Stimulated activated naive CD8-positive, alpha-beta T cell treated with anti-CD3 and anti-CD28 coated beads, Interleukin-15, amount 100 ng/mL, for 72 hours (primary cell): ENCODE measurements around the gene MIEN1.
"Not testable (repeated sequence)": the region's sequence is repeated elsewhere in the genome, so short reads cannot be mapped to it uniquely, and the experiment has no call there.

ENCODE experiments used
- ATAC-seq: fragments of 150-1000 bp; cut with Tn5 transposase; 2 replicates; pipeline ENCODE4 v1.10.0; 2021; ENCODE audit warnings: mild to moderate bottlenecking, moderate library complexity
- DNase-seq, 2 donors: peaks; one replicate each; pipeline ENCODE4 v3.0.0; 2021 to 2022
- H3K27ac Mint-ChIP-seq, 2 donors: one replicate each; pipeline ENCODE4 v1.8.0; 2022; ENCODE audit warnings: mild to moderate bottlenecking in 2 of 2, mixed read lengths in 2 of 2, moderate library complexity in 2 of 2
- H3K27me3 Mint-ChIP-seq: one replicate; pipeline ENCODE4 v1.8.0; 2022; ENCODE audit warnings: mixed read lengths
- H3K4me1 Mint-ChIP-seq: one replicate; pipeline ENCODE4 v1.8.0; 2022; ENCODE audit warnings: mild to moderate bottlenecking, mixed read lengths
- H3K4me3 Mint-ChIP-seq, 2 donors: one replicate each; pipeline ENCODE4 v1.8.0; 2022; ENCODE audit warnings: mild to moderate bottlenecking in 2 of 2, mixed read lengths in 2 of 2, moderate library complexity in 1 of 2
- H3K9me3 Mint-ChIP-seq, 2 donors: one replicate each; pipeline ENCODE4 v1.8.0; 2022; ENCODE audit warnings: mixed read lengths in 2 of 2

The MIEN1 gene

GRCh38 chr17:39716073-39716818, 14.1 kb downstream of the MIEN1 start:
- DNase-seq (no peak), ATAC-seq (no peak)
- H3K27ac Mint-ChIP-seq = peak overlapping the region in 1 of 2 donors; percentile 42
- no peaks in the 10 kb centered on the region for H3K27me3 Mint-ChIP-seq
- H3K4me3 Mint-ChIP-seq = no peak overlapping the region
- no peaks in the 10 kb centered on the region for H3K9me3 Mint-ChIP-seq
- no peaks in the 10 kb centered on the region for H3K4me1 Mint-ChIP-seq

DNA sequence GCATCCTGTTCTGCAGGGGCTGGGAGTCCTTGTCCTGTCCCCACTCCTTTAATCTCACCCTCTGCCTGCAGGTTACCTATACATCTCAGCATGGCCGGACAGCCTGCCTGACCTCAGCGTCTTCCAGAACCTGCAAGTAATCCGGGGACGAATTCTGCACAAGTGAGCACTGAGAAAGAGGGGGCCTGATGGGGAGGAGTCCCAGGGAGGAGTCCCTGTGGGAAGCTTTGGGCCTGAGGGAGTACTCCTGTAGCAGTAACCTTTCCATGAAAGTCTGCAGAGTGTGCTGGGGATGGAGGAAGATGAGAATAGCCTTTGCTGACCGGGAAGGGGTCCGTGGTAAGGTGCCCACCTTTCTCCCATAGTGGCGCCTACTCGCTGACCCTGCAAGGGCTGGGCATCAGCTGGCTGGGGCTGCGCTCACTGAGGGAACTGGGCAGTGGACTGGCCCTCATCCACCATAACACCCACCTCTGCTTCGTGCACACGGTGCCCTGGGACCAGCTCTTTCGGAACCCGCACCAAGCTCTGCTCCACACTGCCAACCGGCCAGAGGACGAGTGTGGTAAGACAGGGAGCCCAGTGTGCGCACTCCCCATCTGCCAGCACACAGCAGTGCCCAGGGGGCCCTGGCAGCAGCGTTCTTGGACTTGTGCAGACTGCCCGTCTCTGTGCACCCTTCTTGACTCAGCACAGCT, 14.8 kb downstream of the MIEN1 start:
- no peak for DNase-seq
- H3K4me1 Mint-ChIP-seq = no peaks in the 10 kb centered on the region
- H3K4me3 Mint-ChIP-seq = no peak overlapping the region
- no peaks in the 10 kb centered on the region for H3K27me3 Mint-ChIP-seq
- no peak overlapping the region for H3K27ac Mint-ChIP-seq
- no peaks in the 10 kb centered on the region for H3K9me3 Mint-ChIP-seq
- no peak for ATAC-seq

GRCh38 chr17:39714234-39714633, 16.1 kb downstream of the MIEN1 start:
- Mint-ChIP-seq H3K4me1 (no peaks in the 10 kb centered on the region), H3K27me3 (no peaks in the 10 kb centered on the region), H3K4me3 (no peak overlapping the region), H3K27ac (no peak overlapping the region), H3K9me3 (no peaks in the 10 kb centered on the region)
- DNase-seq = no peak
- ATAC-seq = no peak

DNA sequence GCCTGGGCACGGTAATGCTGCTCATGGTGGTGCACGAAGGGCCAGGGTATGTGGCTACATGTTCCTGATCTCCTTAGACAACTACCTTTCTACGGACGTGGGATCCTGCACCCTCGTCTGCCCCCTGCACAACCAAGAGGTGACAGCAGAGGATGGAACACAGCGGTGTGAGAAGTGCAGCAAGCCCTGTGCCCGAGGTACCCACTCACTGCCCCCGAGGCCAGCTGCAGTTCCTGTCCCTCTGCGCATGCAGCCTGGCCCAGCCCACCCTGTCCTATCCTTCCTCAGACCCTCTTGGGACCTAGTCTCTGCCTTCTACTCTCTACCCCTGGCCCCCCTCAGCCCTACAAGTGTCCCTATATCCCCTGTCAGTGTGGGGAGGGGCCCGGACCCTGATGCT, 18.5 kb downstream of the MIEN1 start:
- DNase-seq (no peak), ATAC-seq (no peak)
- H3K27me3 Mint-ChIP-seq = no peaks in the 10 kb centered on the region
- H3K4me3 Mint-ChIP-seq = no peak overlapping the region
- H3K9me3 Mint-ChIP-seq = no peaks in the 10 kb centered on the region
- peaks cover 9% of the 10 kb centered on the region for H3K4me1 Mint-ChIP-seq
- H3K27ac Mint-ChIP-seq = no peak overlapping the region

- not testable (repeated sequence) for DNase-seq, H3K27ac Mint-ChIP-seq, H3K4me3 Mint-ChIP-seq, ATAC-seq, H3K9me3 Mint-ChIP-seq, H3K27me3 Mint-ChIP-seq
- peaks cover 15% of the 10 kb centered on the region for H3K4me1 Mint-ChIP-seq
These were observed 19.3 kb downstream of the MIEN1 start for GRCh38 chr17:39711071-39711470.

GRCh38 chr17:39709998-39710964, 20.1 kb downstream of the MIEN1 start:
- ATAC-seq (no peak), DNase-seq (no peak)
- Mint-ChIP-seq H3K27me3 (no peaks in the 10 kb centered on the region), H3K9me3 (no peaks in the 10 kb centered on the region), H3K27ac (no peak overlapping the region), H3K4me3 (no peak overlapping the region), H3K4me1 (peaks cover 15% of the 10 kb centered on the region)

- Mint-ChIP-seq H3K4me3 (no peak overlapping the region), H3K27me3 (no peaks in the 10 kb centered on the region), H3K27ac (no peak overlapping the region), H3K4me1 (peaks cover 15% of the 10 kb centered on the region), H3K9me3 (no peaks in the 10 kb centered on the region)
- DNase-seq = no peak
- peak; percentile 35 for ATAC-seq
These were observed 20.9 kb downstream of the MIEN1 start for GRCh38 chr17:39709319-39709997.

DNA sequence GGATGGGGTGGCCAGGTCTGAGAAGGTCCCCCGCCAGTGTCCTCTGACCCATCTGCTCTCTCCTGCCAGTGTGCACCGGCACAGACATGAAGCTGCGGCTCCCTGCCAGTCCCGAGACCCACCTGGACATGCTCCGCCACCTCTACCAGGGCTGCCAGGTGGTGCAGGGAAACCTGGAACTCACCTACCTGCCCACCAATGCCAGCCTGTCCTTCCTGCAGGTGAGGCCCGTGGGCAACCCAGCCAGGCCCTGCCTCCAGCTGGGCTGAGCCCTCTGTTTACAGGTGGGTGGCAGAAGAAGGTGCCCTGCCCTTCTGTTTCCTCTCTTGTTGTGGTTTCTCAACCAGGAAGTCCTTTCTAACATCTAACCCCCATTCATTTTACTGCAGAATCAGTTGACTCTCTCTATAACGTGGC, 23.4 kb downstream of the MIEN1 start:
- H3K27ac Mint-ChIP-seq = peak overlapping the region in 1 of 2 donors; percentile 62
- ATAC-seq (peak; percentile 44), DNase-seq (no peak)
- H3K9me3 Mint-ChIP-seq = no peaks in the 10 kb centered on the region
- H3K4me3 Mint-ChIP-seq = no peak overlapping the region
- peaks cover 24% of the 10 kb centered on the region for H3K4me1 Mint-ChIP-seq
- H3K27me3 Mint-ChIP-seq = peaks cover 16% of the 10 kb centered on the region

DNA sequence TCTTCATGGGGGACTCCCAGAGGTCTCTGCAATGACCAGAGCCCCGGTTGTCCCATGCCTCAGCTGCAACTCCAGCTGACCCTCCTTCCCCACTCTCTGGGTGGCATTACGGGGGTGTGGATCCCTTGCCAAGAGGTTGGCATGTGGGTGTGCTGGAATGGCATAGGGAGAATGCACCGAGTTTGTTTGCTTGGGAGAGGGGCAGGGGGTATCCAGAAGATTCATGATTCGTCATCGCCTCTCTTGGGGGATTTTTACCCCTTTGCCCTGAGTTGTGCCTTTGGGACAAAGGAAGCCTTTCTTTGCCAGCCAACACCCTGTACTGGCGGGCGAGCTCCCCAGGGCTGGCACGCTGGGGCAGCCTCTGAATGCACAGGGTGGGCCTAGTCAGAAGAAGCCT, 23.9 kb downstream of the MIEN1 start:
- Mint-ChIP-seq H3K27me3 (peaks cover 21% of the 10 kb centered on the region), H3K27ac (no peak overlapping the region), H3K4me3 (no peak overlapping the region), H3K9me3 (no peaks in the 10 kb centered on the region), H3K4me1 (peaks cover 24% of the 10 kb centered on the region)
- no peak for ATAC-seq
- DNase-seq = no peak

DNA sequence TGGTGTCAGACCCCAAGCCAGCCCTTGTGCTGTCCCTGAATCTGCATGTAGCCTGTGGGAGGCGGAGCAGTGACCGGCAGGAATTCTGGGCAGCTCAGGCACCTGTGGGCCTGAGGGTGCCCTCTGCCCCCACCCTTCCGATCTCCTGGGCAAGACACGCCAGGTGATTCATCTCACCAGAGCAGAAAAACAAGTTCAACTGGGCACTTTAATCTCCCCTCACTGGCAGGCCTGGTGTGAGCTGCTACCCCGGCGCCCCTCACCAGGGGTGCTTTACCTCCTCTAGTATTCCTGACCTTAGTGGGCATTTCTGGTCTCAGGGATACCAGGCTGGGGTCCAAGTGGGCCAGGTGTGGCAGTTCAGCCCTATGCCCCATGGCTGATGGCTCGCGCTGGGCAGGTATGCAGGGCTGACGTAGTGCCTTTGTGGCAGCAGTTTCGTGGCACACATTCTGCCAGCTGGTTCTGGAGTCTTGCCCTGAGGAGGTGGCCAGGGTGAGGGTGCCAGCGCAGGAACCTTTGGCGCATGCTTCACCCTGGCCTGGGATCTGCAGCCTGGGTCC, 24.5 kb downstream of the MIEN1 start:
- Mint-ChIP-seq H3K4me1 (peaks cover 27% of the 10 kb centered on the region), H3K4me3 (no peak overlapping the region), H3K9me3 (no peaks in the 10 kb centered on the region), H3K27me3 (peaks cover 26% of the 10 kb centered on the region), H3K27ac (no peak overlapping the region)
- no peak for DNase-seq
- no peak for ATAC-seq

- peaks cover 35% of the 10 kb centered on the region for H3K27me3 Mint-ChIP-seq
- H3K4me1 Mint-ChIP-seq = peaks cover 35% of the 10 kb centered on the region
- ATAC-seq (no peak), DNase-seq (no peak)
- no peaks in the 10 kb centered on the region for H3K9me3 Mint-ChIP-seq
- no peak overlapping the region for H3K27ac Mint-ChIP-seq
- no peak overlapping the region for H3K4me3 Mint-ChIP-seq
These were observed 25.3 kb downstream of the MIEN1 start for GRCh38 chr17:39704821-39705551.

DNA sequence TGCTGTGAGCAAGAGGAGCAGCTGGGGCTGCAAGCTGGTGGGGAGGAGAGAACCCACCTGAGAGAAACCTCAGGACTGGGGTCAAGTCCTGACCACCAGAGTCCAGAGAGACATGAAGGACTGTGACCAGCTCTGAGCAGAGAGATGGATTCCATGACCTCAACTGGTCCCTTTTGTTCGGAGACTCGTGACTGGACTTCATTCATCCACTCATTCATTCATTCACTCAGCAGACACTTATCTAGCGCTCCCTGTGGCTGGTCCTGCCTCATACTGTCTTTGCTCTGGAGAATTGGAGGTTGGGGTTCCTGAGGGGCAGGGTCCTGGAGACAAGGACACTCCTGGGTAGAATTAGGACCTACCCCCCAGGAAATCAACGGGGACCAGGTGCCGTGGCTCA, 26.4 kb downstream of the MIEN1 start:
- DNase-seq = no peak
- Mint-ChIP-seq H3K27ac (no peak overlapping the region), H3K27me3 (peaks cover 46% of the 10 kb centered on the region), H3K4me1 (peaks cover 42% of the 10 kb centered on the region), H3K4me3 (no peak overlapping the region), H3K9me3 (no peaks in the 10 kb centered on the region)
- ATAC-seq = no peak

DNA sequence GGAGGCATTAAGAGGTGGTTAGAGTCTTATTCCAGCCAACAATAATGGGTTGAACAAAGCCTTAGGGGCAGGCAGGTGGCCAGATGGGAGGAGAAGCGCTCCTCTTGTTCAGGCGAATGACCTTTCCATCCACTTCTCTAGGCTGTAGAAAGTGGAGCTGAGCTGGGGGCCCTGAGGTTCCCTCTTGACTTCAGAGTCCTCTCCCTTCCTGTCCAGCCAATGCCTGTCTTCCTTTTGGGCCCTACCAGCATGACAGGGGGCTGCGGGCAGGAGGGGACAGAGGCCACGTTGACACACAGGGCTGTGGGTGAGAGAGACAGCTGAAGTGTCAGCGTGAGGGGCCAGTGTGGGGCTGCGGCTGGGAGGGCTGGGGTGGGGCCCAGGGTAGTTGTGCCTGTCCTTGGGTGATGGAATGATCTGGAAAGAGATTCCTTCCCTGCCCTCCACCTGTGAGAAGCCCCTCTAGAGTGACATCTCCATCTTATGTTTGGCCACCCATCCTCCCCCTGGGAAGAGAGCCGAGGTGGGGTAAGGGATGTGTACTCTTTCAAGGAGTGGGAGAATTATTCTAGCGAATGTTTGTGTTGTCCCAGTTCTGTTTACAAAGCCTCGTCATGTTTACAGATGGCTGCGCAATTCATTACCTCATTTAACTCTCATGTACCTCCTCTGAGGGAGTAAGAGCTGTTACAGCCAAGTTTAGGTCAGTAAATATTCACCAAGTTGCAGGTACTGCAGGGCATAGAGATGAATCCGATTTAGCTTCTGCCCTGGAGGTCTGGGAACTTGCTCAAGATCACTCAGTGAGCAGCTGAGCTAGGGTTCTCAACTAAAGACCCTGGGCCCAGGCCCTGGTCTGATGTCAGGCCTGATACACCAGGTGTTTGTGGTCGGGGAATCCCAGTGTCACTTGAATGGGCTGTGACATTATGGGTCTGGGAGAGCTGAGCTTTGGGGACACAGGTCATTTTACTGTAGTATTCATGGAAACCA, 27.1 kb downstream of the MIEN1 start:
- ATAC-seq (peak; percentile 71), DNase-seq (no peak)
- H3K27ac Mint-ChIP-seq = no peak overlapping the region
- H3K4me3 Mint-ChIP-seq = no peak overlapping the region
- no peaks in the 10 kb centered on the region for H3K9me3 Mint-ChIP-seq
- H3K27me3 Mint-ChIP-seq = peaks cover 53% of the 10 kb centered on the region
- peaks cover 42% of the 10 kb centered on the region for H3K4me1 Mint-ChIP-seq
